GM23338 (cell line): Measurements from ENCODE around the gene EHD3. TPM values are rescaled to one million over a fixed set of nuclear protein-coding genes. Genes with fewer than 3 reads are reported as not detected.

Experiments
- ATAC-seq: fragments of 200-7000 bp; cut with Tn5 transposase; 3 replicates; pipeline ENCODE4 v1.9.1; 2020
- DNase-seq: peaks from one replicate; pipeline ENCODE4 v3.0.0-alpha.2; 2015; ENCODE audit warnings: low spot score
- H2AFZ ChIP-seq: fragments of 200-600 bp; sonication (generic); 2 replicates; pipeline ENCODE4 v1.8.0; 2016; ENCODE audit warnings: antibody characterized with exemption, mild to moderate bottlenecking, moderate library complexity
- H3F3A ChIP-seq: fragments of 200-600 bp; sonication (generic); replicated peaks from 2 replicates; pipeline ENCODE4 v1.8.0; 2017; ENCODE audit warnings: antibody characterized with exemption, mixed run types, low read depth
- H3K27ac ChIP-seq: fragments of 200-600 bp; sonication (generic); 2 replicates; pipeline ENCODE4 v1.6.1; 2016; ENCODE audit warnings: low read depth
- H3K27me3 ChIP-seq: fragments of 200-600 bp; sonication (generic); 2 replicates; pipeline ENCODE4 v1.8.0; 2016; ENCODE audit warnings: mild to moderate bottlenecking, mixed run types, moderate library complexity; ENCODE audit not compliant: insufficient read depth
- H3K36me3 ChIP-seq: fragments of 200-600 bp; sonication (generic); 2 replicates; pipeline ENCODE4 v1.8.0; 2016; ENCODE audit warnings: mild to moderate bottlenecking; ENCODE audit not compliant: insufficient read depth
- H3K4me1 ChIP-seq: fragments of 200-600 bp; sonication (generic); 2 replicates; pipeline ENCODE4 v1.8.0; 2016; ENCODE audit warnings: mild to moderate bottlenecking, moderate library complexity; ENCODE audit not compliant: insufficient read depth
- H3K4me2 ChIP-seq: fragments of 200-600 bp; sonication (generic); 2 replicates; pipeline ENCODE4 v1.7.1; 2017; ENCODE audit warnings: mixed run types
- H3K4me3 ChIP-seq: fragments of 200-600 bp; sonication (generic); 2 replicates; pipeline ENCODE4 v1.6.1; 2016; ENCODE audit warnings: mixed run types
- H3K79me2 ChIP-seq: fragments of 200-600 bp; sonication (generic); replicated peaks from 2 replicates; pipeline ENCODE4 v1.8.0; 2017; ENCODE audit warnings: mild to moderate bottlenecking; ENCODE audit not compliant: insufficient read depth
- H3K9me2 ChIP-seq: fragments of 200-600 bp; sonication (generic); 2 replicates; pipeline ENCODE4 v1.8.0; 2017; ENCODE audit not compliant: insufficient read depth
- H4K20me1 ChIP-seq: fragments of 200-600 bp; sonication (generic); replicated peaks from 2 replicates; pipeline ENCODE4 v1.8.0; 2017; ENCODE audit warnings: mild to moderate bottlenecking; ENCODE audit not compliant: insufficient read depth
- H3K27ac Mint-ChIP-seq: 2 replicates; pipeline ENCODE4 v1.8.0; 2020; ENCODE audit warnings: inconsistent platforms, mild to moderate bottlenecking, moderate library complexity, mixed read lengths
- H3K27me3 Mint-ChIP-seq: 3 replicates; pipeline ENCODE4 v1.8.0; 2022; ENCODE audit warnings: low read depth, mild to moderate bottlenecking, moderate library complexity, mixed read lengths, inconsistent platforms; ENCODE audit not compliant: insufficient read depth, poor library complexity
- H3K36me3 Mint-ChIP-seq: 3 replicates; pipeline ENCODE4 v1.8.0; 2021; ENCODE audit warnings: low read depth, mild to moderate bottlenecking, inconsistent platforms, moderate library complexity, mixed read lengths
- H3K4me1 Mint-ChIP-seq: 3 replicates; pipeline ENCODE4 v1.8.0; 2020; ENCODE audit warnings: mild to moderate bottlenecking, inconsistent platforms, mixed read lengths
- H3K4me3 Mint-ChIP-seq: 3 replicates; pipeline ENCODE4 v1.8.0; 2021; ENCODE audit warnings: moderate library complexity, mild to moderate bottlenecking, inconsistent platforms, mixed read lengths
- H3K9me3 Mint-ChIP-seq: 3 replicates; pipeline ENCODE4 v1.8.0; 2020; ENCODE audit warnings: moderate library complexity, mild to moderate bottlenecking, inconsistent platforms, mixed read lengths
- CREB1 ChIP-seq: fragments of 250-450 bp; sonication (Bioruptor Pico); IDR thresholded peaks from 2 replicates; pipeline ENCODE4 v1.5.0; 2020; ENCODE audit warnings: low read depth, mild to moderate bottlenecking, moderate library complexity
- EZH2 ChIP-seq: fragments of 200-600 bp; sonication (generic); IDR thresholded peaks from one replicate; pipeline ENCODE4 v1.8.0; 2017; ENCODE audit warnings: antibody characterized with exemption, mild to moderate bottlenecking, low read depth; ENCODE audit not compliant: unreplicated experiment
- EZH2phosphoT487 ChIP-seq: fragments of 200-600 bp; sonication (generic); IDR thresholded peaks from one replicate; pipeline ENCODE4 v1.8.1; 2018; ENCODE audit warnings: antibody characterized with exemption; ENCODE audit not compliant: unreplicated experiment
- JUNB ChIP-seq: IDR thresholded peaks from one replicate; pipeline ENCODE4 v1.6.1; 2016; ENCODE audit warnings: antibody characterized with exemption; ENCODE audit not compliant: unreplicated experiment
- NANOG ChIP-seq: IDR thresholded peaks from 2 replicates; pipeline ENCODE4 v1.6.1; 2016; ENCODE audit warnings: antibody characterized with exemption, borderline replicate concordance
- POLR2AphosphoS5 ChIP-seq: IDR thresholded peaks from 2 replicates; pipeline ENCODE4 v1.6.1; 2016; ENCODE audit warnings: antibody characterized with exemption, low read depth
- STAT1 ChIP-seq: IDR thresholded peaks from one replicate; pipeline ENCODE4 v1.6.1; 2016; ENCODE audit warnings: antibody characterized with exemption; ENCODE audit not compliant: unreplicated experiment
- ZNF114 ChIP-seq: fragments of 250-450 bp; sonication (Bioruptor Pico); IDR thresholded peaks from 2 replicates; pipeline ENCODE4 v1.5.0; 2020; ENCODE audit warnings: mild to moderate bottlenecking, moderate library complexity
- ZNF331 ChIP-seq: fragments of 250-450 bp; sonication (Bioruptor Pico); IDR thresholded peaks from 2 replicates; pipeline ENCODE4 v1.5.0; 2020; ENCODE audit warnings: low read depth, mild to moderate bottlenecking, moderate library complexity
- polyA plus RNA-seq: library from polyadenylated mRNA; unstranded; fragments of >200 nt; fragmentation: Nextera tagmentation; extraction: Ambion mirVana; gene quantifications from 2 replicates; pipeline ENCODE4 v1.2.1, GENCODE V29; 2016
- total RNA-seq: library from RNA; depleted of rRNA; stranded (reverse); fragments of >200 nt; shearing (Covaris generic); gene quantifications from 2 replicates; pipeline ENCODE4 v1.2.3, GENCODE V29; 2014
- TF ChIP-seq, protein P1 (sequence below): IDR thresholded peaks from one replicate; pipeline ENCODE4 v1.6.1; 2018; ENCODE audit warnings: antibody characterized with exemption; ENCODE audit not compliant: unreplicated experiment
- TF ChIP-seq, protein P2 (sequence below): IDR thresholded peaks from 2 replicates; pipeline ENCODE4 v1.6.1; 2016; ENCODE audit warnings: antibody characterized with exemption
- TF ChIP-seq, protein P3 (sequence below), 2 experiments: fragments of 200-600 bp in 1 of 2; sonication (generic) in 1 of 2; conservative IDR thresholded peaks; 2 replicates each; pipeline versions ENCODE4 v1.5.1 to v1.6.1; 2016 to 2017; ENCODE audit warnings: antibody characterized with exemption in 2 of 2, low read depth in 2 of 2, mild to moderate bottlenecking in 2 of 2, moderate library complexity in 1 of 2
- TF ChIP-seq, protein P4 (sequence below): fragments of 250-450 bp; sonication (Bioruptor Pico); IDR thresholded peaks from 2 replicates; pipeline ENCODE4 v1.5.0; 2020; ENCODE audit warnings: mild to moderate bottlenecking, moderate library complexity

Gene EHD3
- total and polyA plus RNA-seq, 2 experiments from 2014 or later = 3.3 to 12.6 TPM

DNA sequence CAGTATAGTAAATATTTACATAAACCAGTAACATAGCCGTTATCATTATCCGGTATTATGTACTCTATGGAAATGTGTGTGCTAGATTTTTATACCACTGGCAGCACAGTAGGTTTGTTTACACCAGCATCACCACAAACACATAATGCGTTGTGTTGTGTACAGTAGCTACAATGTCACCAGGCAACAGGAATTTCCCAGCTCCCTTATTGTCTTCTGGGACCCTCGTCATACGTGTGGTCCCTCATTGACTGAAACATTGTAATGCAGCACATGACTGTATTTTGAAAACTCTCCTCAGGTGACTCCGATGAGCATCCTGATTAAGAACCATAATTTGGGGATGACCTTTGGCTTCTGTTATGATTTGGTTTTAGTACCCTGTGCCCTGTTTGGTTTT, 31.3 kb downstream of the EHD3 start:
- Mint-ChIP-seq H3K36me3 (peaks cover 23% of the 10 kb centered on the region), H3K9me3 (no peaks in the 10 kb centered on the region), H3K27ac (no peak overlapping the region), H3K4me1 (peaks cover 19% of the 10 kb centered on the region), H3K27me3 (peaks cover 3% of the 10 kb centered on the region), H3K4me3 (no peak overlapping the region)
- Histone ChIP-seq H3K4me1 (peaks cover 16% of the 10 kb centered on the region), H4K20me1 (no peaks in the 10 kb centered on the region), H3K9me2 (no peaks in the 10 kb centered on the region; the same call in 1 of the 2 replicates), H3K4me3 (no peak overlapping the region), H3F3A (no peaks in the 10 kb centered on the region), H3K27ac (no peak overlapping the region), H3K27me3 (no peaks in the 10 kb centered on the region), H3K4me2 (no peak overlapping the region), H2AFZ (no peak overlapping the region), H3K79me2 (no peaks in the 10 kb centered on the region), H3K36me3 (no peaks in the 10 kb centered on the region)
- TF ChIP-seq POLR2AphosphoS5 (no peak), CREB1 (CRISPR knock-in tag) (no peak), STAT1 (no peak), JUNB (no peak), NANOG (no peak), EZH2 (no peak), EZH2phosphoT487 (no peak), ZNF114 (CRISPR knock-in tag) (no peak), ZNF331 (CRISPR knock-in tag) (no peak)
- TF ChIP-seq, protein P1, sequence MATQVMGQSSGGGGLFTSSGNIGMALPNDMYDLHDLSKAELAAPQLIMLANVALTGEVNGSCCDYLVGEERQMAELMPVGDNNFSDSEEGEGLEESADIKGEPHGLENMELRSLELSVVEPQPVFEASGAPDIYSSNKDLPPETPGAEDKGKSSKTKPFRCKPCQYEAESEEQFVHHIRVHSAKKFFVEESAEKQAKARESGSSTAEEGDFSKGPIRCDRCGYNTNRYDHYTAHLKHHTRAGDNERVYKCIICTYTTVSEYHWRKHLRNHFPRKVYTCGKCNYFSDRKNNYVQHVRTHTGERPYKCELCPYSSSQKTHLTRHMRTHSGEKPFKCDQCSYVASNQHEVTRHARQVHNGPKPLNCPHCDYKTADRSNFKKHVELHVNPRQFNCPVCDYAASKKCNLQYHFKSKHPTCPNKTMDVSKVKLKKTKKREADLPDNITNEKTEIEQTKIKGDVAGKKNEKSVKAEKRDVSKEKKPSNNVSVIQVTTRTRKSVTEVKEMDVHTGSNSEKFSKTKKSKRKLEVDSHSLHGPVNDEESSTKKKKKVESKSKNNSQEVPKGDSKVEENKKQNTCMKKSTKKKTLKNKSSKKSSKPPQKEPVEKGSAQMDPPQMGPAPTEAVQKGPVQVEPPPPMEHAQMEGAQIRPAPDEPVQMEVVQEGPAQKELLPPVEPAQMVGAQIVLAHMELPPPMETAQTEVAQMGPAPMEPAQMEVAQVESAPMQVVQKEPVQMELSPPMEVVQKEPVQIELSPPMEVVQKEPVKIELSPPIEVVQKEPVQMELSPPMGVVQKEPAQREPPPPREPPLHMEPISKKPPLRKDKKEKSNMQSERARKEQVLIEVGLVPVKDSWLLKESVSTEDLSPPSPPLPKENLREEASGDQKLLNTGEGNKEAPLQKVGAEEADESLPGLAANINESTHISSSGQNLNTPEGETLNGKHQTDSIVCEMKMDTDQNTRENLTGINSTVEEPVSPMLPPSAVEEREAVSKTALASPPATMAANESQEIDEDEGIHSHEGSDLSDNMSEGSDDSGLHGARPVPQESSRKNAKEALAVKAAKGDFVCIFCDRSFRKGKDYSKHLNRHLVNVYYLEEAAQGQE = no peak
- TF ChIP-seq, protein P2, sequence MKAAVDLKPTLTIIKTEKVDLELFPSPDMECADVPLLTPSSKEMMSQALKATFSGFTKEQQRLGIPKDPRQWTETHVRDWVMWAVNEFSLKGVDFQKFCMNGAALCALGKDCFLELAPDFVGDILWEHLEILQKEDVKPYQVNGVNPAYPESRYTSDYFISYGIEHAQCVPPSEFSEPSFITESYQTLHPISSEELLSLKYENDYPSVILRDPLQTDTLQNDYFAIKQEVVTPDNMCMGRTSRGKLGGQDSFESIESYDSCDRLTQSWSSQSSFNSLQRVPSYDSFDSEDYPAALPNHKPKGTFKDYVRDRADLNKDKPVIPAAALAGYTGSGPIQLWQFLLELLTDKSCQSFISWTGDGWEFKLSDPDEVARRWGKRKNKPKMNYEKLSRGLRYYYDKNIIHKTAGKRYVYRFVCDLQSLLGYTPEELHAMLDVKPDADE = no peak
- TF ChIP-seq, protein P3, sequence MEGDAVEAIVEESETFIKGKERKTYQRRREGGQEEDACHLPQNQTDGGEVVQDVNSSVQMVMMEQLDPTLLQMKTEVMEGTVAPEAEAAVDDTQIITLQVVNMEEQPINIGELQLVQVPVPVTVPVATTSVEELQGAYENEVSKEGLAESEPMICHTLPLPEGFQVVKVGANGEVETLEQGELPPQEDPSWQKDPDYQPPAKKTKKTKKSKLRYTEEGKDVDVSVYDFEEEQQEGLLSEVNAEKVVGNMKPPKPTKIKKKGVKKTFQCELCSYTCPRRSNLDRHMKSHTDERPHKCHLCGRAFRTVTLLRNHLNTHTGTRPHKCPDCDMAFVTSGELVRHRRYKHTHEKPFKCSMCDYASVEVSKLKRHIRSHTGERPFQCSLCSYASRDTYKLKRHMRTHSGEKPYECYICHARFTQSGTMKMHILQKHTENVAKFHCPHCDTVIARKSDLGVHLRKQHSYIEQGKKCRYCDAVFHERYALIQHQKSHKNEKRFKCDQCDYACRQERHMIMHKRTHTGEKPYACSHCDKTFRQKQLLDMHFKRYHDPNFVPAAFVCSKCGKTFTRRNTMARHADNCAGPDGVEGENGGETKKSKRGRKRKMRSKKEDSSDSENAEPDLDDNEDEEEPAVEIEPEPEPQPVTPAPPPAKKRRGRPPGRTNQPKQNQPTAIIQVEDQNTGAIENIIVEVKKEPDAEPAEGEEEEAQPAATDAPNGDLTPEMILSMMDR (conservative IDR thresholded peaks at IDR 0.05; ENCODE audit: low read depth in 2 of 2) = no peak
- TF ChIP-seq, protein P4, sequence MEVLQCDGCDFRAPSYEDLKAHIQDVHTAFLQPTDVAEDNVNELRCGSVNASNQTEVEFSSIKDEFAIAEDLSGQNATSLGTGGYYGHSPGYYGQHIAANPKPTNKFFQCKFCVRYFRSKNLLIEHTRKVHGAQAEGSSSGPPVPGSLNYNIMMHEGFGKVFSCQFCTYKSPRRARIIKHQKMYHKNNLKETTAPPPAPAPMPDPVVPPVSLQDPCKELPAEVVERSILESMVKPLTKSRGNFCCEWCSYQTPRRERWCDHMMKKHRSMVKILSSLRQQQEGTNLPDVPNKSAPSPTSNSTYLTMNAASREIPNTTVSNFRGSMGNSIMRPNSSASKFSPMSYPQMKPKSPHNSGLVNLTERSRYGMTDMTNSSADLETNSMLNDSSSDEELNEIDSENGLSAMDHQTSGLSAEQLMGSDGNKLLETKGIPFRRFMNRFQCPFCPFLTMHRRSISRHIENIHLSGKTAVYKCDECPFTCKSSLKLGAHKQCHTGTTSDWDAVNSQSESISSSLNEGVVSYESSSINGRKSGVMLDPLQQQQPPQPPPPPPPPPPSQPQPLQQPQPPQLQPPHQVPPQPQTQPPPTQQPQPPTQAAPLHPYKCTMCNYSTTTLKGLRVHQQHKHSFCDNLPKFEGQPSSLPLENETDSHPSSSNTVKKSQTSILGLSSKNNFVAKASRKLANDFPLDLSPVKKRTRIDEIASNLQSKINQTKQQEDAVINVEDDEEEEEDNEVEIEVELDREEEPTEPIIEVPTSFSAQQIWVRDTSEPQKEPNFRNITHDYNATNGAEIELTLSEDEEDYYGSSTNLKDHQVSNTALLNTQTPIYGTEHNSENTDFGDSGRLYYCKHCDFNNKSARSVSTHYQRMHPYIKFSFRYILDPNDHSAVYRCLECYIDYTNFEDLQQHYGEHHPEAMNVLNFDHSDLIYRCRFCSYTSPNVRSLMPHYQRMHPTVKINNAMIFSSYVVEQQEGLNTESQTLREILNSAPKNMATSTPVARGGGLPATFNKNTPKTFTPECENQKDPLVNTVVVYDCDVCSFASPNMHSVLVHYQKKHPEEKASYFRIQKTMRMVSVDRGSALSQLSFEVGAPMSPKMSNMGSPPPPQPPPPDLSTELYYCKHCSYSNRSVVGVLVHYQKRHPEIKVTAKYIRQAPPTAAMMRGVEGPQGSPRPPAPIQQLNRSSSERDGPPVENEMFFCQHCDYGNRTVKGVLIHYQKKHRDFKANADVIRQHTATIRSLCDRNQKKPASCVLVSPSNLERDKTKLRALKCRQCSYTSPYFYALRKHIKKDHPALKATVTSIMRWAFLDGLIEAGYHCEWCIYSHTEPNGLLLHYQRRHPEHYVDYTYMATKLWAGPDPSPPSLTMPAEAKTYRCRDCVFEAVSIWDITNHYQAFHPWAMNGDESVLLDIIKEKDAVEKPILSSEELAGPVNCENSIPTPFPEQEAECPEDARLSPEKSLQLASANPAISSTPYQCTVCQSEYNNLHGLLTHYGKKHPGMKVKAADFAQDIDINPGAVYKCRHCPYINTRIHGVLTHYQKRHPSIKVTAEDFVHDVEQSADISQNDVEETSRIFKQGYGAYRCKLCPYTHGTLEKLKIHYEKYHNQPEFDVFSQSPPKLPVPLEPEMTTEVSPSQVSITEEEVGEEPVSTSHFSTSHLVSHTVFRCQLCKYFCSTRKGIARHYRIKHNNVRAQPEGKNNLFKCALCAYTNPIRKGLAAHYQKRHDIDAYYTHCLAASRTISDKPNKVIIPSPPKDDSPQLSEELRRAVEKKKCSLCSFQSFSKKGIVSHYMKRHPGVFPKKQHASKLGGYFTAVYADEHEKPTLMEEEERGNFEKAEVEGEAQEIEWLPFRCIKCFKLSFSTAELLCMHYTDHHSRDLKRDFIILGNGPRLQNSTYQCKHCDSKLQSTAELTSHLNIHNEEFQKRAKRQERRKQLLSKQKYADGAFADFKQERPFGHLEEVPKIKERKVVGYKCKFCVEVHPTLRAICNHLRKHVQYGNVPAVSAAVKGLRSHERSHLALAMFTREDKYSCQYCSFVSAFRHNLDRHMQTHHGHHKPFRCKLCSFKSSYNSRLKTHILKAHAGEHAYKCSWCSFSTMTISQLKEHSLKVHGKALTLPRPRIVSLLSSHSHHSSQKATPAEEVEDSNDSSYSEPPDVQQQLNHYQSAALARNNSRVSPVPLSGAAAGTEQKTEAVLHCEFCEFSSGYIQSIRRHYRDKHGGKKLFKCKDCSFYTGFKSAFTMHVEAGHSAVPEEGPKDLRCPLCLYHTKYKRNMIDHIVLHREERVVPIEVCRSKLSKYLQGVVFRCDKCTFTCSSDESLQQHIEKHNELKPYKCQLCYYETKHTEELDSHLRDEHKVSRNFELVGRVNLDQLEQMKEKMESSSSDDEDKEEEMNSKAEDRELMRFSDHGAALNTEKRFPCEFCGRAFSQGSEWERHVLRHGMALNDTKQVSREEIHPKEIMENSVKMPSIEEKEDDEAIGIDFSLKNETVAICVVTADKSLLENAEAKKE (CRISPR knock-in tag) = no peak
- ATAC-seq (no peak), DNase-seq (no peak)
